ENCODE results near the gene CEL. TPM values are rescaled to one million over a fixed set of nuclear protein-coding genes. Genes with fewer than 3 reads are reported as not detected.

The CEL gene
- total and polyA plus RNA-seq, 4 donors = 0.66 to 6.3 (median 0.86) TPM

- H3K36me3 ChIP-seq (ENCODE audit: control insufficient read depth in 4 of 4, insufficient read depth in 4 of 4, low read length in 4 of 4) = peaks cover 0 to 3% (median 1%) of the 10 kb centered on the region in 4 donors
- DNase-seq (no peak), ATAC-seq (ENCODE audit: insufficient read depth, low FRiP score) (no peak)
- H3K9me3 ChIP-seq (ENCODE audit: control insufficient read depth in 4 of 4, insufficient read depth in 3 of 4, low read length in 3 of 4) = no peaks in the 10 kb centered on the region
- H3K9ac ChIP-seq (ENCODE audit: insufficient read depth in 1 of 2, low read length in 2 of 2) = no peak overlapping the region
- peaks cover 10 to 63% (median 24%) of the 10 kb centered on the region in 5 donors for H3K4me1 ChIP-seq (ENCODE audit: control insufficient read depth in 5 of 5, insufficient read depth in 5 of 5, low read length in 5 of 5)
- no peak overlapping the region for H3K4me3 ChIP-seq
- WGBS, 2 donors = 78 to 85% methylated on average over 32 of the region's 32 CpGs
- peak overlapping the region; percentile 66 to 85 for H3K27ac ChIP-seq (ENCODE audit: low read depth in 1 of 2, low read length in 1 of 2)
- no peak for TF ChIP-seq CTCF (IDR thresholded peaks at IDR 0.05; ENCODE audit: control extremely low read depth, extremely low read depth)
- no peaks in the 10 kb centered on the region for H3K27me3 ChIP-seq (ENCODE audit: control insufficient read depth in 3 of 3, insufficient read depth in 3 of 3, low read length in 2 of 3)
These were observed 54.0 kb downstream of the CEL start for GRCh38 chr9:133115604-133116345.

GRCh38 chr9:133116346-133117231, 54.8 kb downstream of the CEL start:
- Histone ChIP-seq H3K4me3 (no peak overlapping the region), H3K27me3 (ENCODE audit: control insufficient read depth in 3 of 3, insufficient read depth in 3 of 3, low read length in 2 of 3) (no peaks in the 10 kb centered on the region), H3K27ac (ENCODE audit: low read depth in 1 of 2, low read length in 1 of 2) (peak overlapping the region in 1 of 2 donors; percentile 85), H3K9ac (ENCODE audit: insufficient read depth in 1 of 2, low read length in 2 of 2) (no peak overlapping the region), H3K4me1 (ENCODE audit: control insufficient read depth in 5 of 5, insufficient read depth in 5 of 5, low read length in 5 of 5) (peaks cover 10 to 63% (median 24%) of the 10 kb centered on the region in 5 donors), H3K9me3 (ENCODE audit: control insufficient read depth in 4 of 4, insufficient read depth in 3 of 4, low read length in 3 of 4) (no peaks in the 10 kb centered on the region), H3K36me3 (ENCODE audit: control insufficient read depth in 4 of 4, insufficient read depth in 4 of 4, low read length in 4 of 4) (peaks cover 0 to 3% (median 0%) of the 10 kb centered on the region in 4 donors)
- no peak for DNase-seq
- TF ChIP-seq CTCF (IDR thresholded peaks at IDR 0.05; ENCODE audit: control extremely low read depth, extremely low read depth) = no peak
- no peak for ATAC-seq (ENCODE audit: insufficient read depth, low FRiP score)
- 82 to 86% methylated on average over 18 to 20 of the region's 20 CpGs for WGBS, 2 donors

GRCh38 chr9:133117271-133118178, 55.7 kb downstream of the CEL start:
- H3K36me3 ChIP-seq (ENCODE audit: control insufficient read depth in 4 of 4, insufficient read depth in 4 of 4, low read length in 4 of 4) = no peaks in the 10 kb centered on the region
- DNase-seq = no peak
- H3K27ac ChIP-seq (ENCODE audit: low read depth in 1 of 2, low read length in 1 of 2) = peak overlapping the region in 1 of 2 donors; percentile 88
- WGBS, 2 donors = 71 to 81% methylated on average over 18 of the region's 18 CpGs
- H3K9me3 ChIP-seq (ENCODE audit: control insufficient read depth in 4 of 4, insufficient read depth in 3 of 4, low read length in 3 of 4) = no peaks in the 10 kb centered on the region
- no peak for TF ChIP-seq CTCF (IDR thresholded peaks at IDR 0.05; ENCODE audit: control extremely low read depth, extremely low read depth)
- peaks cover 10 to 64% (median 24%) of the 10 kb centered on the region in 5 donors for H3K4me1 ChIP-seq (ENCODE audit: control insufficient read depth in 5 of 5, insufficient read depth in 5 of 5, low read length in 5 of 5)
- H3K4me3 ChIP-seq = no peak overlapping the region
- no peak overlapping the region for H3K9ac ChIP-seq (ENCODE audit: insufficient read depth in 1 of 2, low read length in 2 of 2)
- no peak for ATAC-seq (ENCODE audit: insufficient read depth, low FRiP score)
- no peaks in the 10 kb centered on the region for H3K27me3 ChIP-seq (ENCODE audit: control insufficient read depth in 3 of 3, insufficient read depth in 3 of 3, low read length in 2 of 3)

Measured in lung (tissue), 12 donors.